ENCODE measurements around the gene ERG28. TPM values are rescaled to one million over a fixed set of nuclear protein-coding genes. Genes with fewer than 3 reads are reported as not detected.

The ERG28 gene
- polyA plus RNA-seq, 1 experiment, result 23.7 TPM

- POLR2A ChIA-PET, result no interaction called here
- TF ChIP-seq CTCF (IDR thresholded peaks at IDR 0.05; ENCODE audit: insufficient read depth, low read depth, low read length), result no peak
- CTCF ChIA-PET, result interaction anchor here (0.9 to 3.3 kb wide), 4 partner anchors 9 to 280 kb away, joined by 4 to 11 read pairs (median 6); partner anchors contain the start of gene TGFB3
- Histone ChIP-seq H3K4me3 (ENCODE audit: low read depth, low read length) (no peak overlapping the region), H3K27me3 (ENCODE audit: control insufficient read depth, insufficient read depth, low read length) (no peaks in the 10 kb centered on the region), H3K36me3 (ENCODE audit: control insufficient read depth, insufficient read depth, low read length) (peaks cover 1% of the 10 kb centered on the region)
- DNase-seq (ENCODE audit: low read depth), result no peak
Observed at GRCh38 chr14:75702616-75703261, 42.1 kb upstream of the ERG28 start.

- TF ChIP-seq CTCF (IDR thresholded peaks at IDR 0.05; ENCODE audit: insufficient read depth, low read depth, low read length), result no peak
- POLR2A ChIA-PET, result no interaction called here
- Histone ChIP-seq H3K36me3 (ENCODE audit: control insufficient read depth, insufficient read depth, low read length) (peaks cover 1% of the 10 kb centered on the region), H3K4me3 (ENCODE audit: low read depth, low read length) (no peak overlapping the region), H3K27me3 (ENCODE audit: control insufficient read depth, insufficient read depth, low read length) (no peaks in the 10 kb centered on the region)
- DNase-seq (ENCODE audit: low read depth), result no peak
- CTCF ChIA-PET, result interaction anchor here (0.9 to 1.7 kb wide), 4 partner anchors 9 to 280 kb away, joined by 3 to 8 read pairs (median 4); partner anchors contain the start of gene TGFB3
Observed at GRCh38 chr14:75702122-75702521, 41.4 kb upstream of the ERG28 start.

GRCh38 chr14:75700295-75700694 is 39.6 kb upstream of the ERG28 start:
- TF ChIP-seq CTCF (IDR thresholded peaks at IDR 0.05; ENCODE audit: insufficient read depth, low read depth, low read length), result no peak
- H3K4me3 ChIP-seq (ENCODE audit: low read depth, low read length), result no peak overlapping the region
- no peak for DNase-seq (ENCODE audit: low read depth)
- POLR2A ChIA-PET, result no interaction called here
- H3K27me3 ChIP-seq (ENCODE audit: control insufficient read depth, insufficient read depth, low read length), result no peaks in the 10 kb centered on the region
- CTCF ChIA-PET, result interaction anchor here (1.0 kb wide), 1 partner anchor 8 kb away, joined by 4 read pairs; no protein-coding TSS in a partner anchor
- H3K36me3 ChIP-seq (ENCODE audit: control insufficient read depth, insufficient read depth, low read length), result peaks cover 1% of the 10 kb centered on the region

GRCh38 chr14:75699331-75699730 is 38.7 kb upstream of the ERG28 start:
- ChIA-PET POLR2A (no interaction called here), CTCF (no interaction called here)
- TF ChIP-seq CTCF (IDR thresholded peaks at IDR 0.05; ENCODE audit: insufficient read depth, low read depth, low read length), result no peak
- no peaks in the 10 kb centered on the region for H3K27me3 ChIP-seq (ENCODE audit: control insufficient read depth, insufficient read depth, low read length)
- DNase-seq (ENCODE audit: low read depth), result no peak
- peaks cover 1% of the 10 kb centered on the region; the same call in 1 of the 2 replicates for H3K36me3 ChIP-seq (ENCODE audit: control insufficient read depth, insufficient read depth, low read length)
- H3K4me3 ChIP-seq (ENCODE audit: low read depth, low read length), result no peak overlapping the region

GRCh38 chr14:75697918-75698317 is 37.2 kb upstream of the ERG28 start:
- no peak for TF ChIP-seq CTCF (IDR thresholded peaks at IDR 0.05; ENCODE audit: insufficient read depth, low read depth, low read length)
- POLR2A ChIA-PET, result no interaction called here

More at GRCh38 chr14:75697918-75698317, 37.2 kb upstream of the ERG28 start:
- Histone ChIP-seq H3K4me3 (ENCODE audit: low read depth, low read length) (no peak overlapping the region), H3K27me3 (ENCODE audit: control insufficient read depth, insufficient read depth, low read length) (no peaks in the 10 kb centered on the region), H3K36me3 (ENCODE audit: control insufficient read depth, insufficient read depth, low read length) (peaks cover 1% of the 10 kb centered on the region; the same call in 1 of the 2 replicates)
- no peak for DNase-seq (ENCODE audit: low read depth)
- CTCF ChIA-PET, result interaction anchor here (1.0 to 2.2 kb wide), 4 partner anchors 11 to 284 kb away, joined by 3 to 6 read pairs (median 4); partner anchors contain the start of genes FLVCR2 and TGFB3
